Measurements from ENCODE around the gene EVC.

The EVC gene

GRCh38 chr4:5757091-5757490, 46.1 kb downstream of the EVC start:
- no peak for DNase-seq (ENCODE audit: low spot score)

GRCh38 chr4:5757536-5757935, 46.5 kb downstream of the EVC start:
- DNase-seq (ENCODE audit: low spot score) = peak; percentile 64

- no peak for DNase-seq (ENCODE audit: low spot score)
These were observed 47.0 kb downstream of the EVC start for GRCh38 chr4:5757954-5758353.

- DNase-seq (ENCODE audit: low spot score) = peak; percentile 98
These were observed 47.7 kb downstream of the EVC start for GRCh38 chr4:5758741-5759140.

- DNase-seq (ENCODE audit: low spot score) = no peak
These were observed 48.5 kb downstream of the EVC start for GRCh38 chr4:5759236-5760075.

GRCh38 chr4:5760246-5760645, 49.2 kb downstream of the EVC start:
- DNase-seq (ENCODE audit: low spot score) = no peak

GRCh38 chr4:5760936-5761480, 50.0 kb downstream of the EVC start:
- DNase-seq (ENCODE audit: low spot score) = no peak

GRCh38 chr4:5770051-5770450, 59.0 kb downstream of the EVC start:
- DNase-seq (ENCODE audit: low spot score) = no peak

GRCh38 chr4:5772528-5773270, 61.7 kb downstream of the EVC start:
- no peak for DNase-seq (ENCODE audit: low spot score)

GRCh38 chr4:5773271-5773555, 62.2 kb downstream of the EVC start:
- no peak for DNase-seq (ENCODE audit: low spot score)

- no peak for DNase-seq (ENCODE audit: low spot score)
These were observed 63.5 kb downstream of the EVC start for GRCh38 chr4:5774416-5775036.

GRCh38 chr4:5776510-5776909, 65.5 kb downstream of the EVC start:
- DNase-seq (ENCODE audit: low spot score) = no peak

- no peak for DNase-seq (ENCODE audit: low spot score)
These were observed 70.0 kb downstream of the EVC start for GRCh38 chr4:5780831-5781480.

GRCh38 chr4:5781691-5782090, 70.7 kb downstream of the EVC start:
- DNase-seq (ENCODE audit: low spot score) = no peak

- no peak for DNase-seq (ENCODE audit: low spot score)
These were observed 72.0 kb downstream of the EVC start for GRCh38 chr4:5782829-5783476.

GRCh38 chr4:5783486-5783885, 72.5 kb downstream of the EVC start:
- no peak for DNase-seq (ENCODE audit: low spot score)

GRCh38 chr4:5784021-5784420, 73.0 kb downstream of the EVC start:
- no peak for DNase-seq (ENCODE audit: low spot score)

GRCh38 chr4:5784960-5785611, 74.1 kb downstream of the EVC start:
- DNase-seq (ENCODE audit: low spot score) = no peak

GRCh38 chr4:5785806-5786680, 75.0 kb downstream of the EVC start:
- no peak for DNase-seq (ENCODE audit: low spot score)

- DNase-seq (ENCODE audit: low spot score) = no peak
These were observed 76.3 kb downstream of the EVC start for GRCh38 chr4:5787311-5787710.
